Mammary epithelial cell (primary cell): Measurements from ENCODE around the gene PGA4.

Experiments used
- EZH2 ChIP-seq: IDR thresholded peaks from 2 replicates; pipeline ENCODE4 v1.6.1; 2012; ENCODE audit warnings: low read length, inconsistent platforms, borderline replicate concordance
- TF ChIP-seq, protein P1 (sequence below), 2 donors: IDR thresholded peaks in 1 of 2; conservative IDR thresholded peaks in 1 of 2; 2 replicates each; pipeline ENCODE4 v1.5.1; 2011 to 2012; ENCODE audit warnings: inconsistent platforms in 2 of 2, low read length in 2 of 2, mild to moderate bottlenecking in 2 of 2, control low read depth in 1 of 2, low read depth in 1 of 2; ENCODE audit not compliant: insufficient read depth in 1 of 2; ENCODE audit errors: extremely low read depth in 1 of 2

DNA sequence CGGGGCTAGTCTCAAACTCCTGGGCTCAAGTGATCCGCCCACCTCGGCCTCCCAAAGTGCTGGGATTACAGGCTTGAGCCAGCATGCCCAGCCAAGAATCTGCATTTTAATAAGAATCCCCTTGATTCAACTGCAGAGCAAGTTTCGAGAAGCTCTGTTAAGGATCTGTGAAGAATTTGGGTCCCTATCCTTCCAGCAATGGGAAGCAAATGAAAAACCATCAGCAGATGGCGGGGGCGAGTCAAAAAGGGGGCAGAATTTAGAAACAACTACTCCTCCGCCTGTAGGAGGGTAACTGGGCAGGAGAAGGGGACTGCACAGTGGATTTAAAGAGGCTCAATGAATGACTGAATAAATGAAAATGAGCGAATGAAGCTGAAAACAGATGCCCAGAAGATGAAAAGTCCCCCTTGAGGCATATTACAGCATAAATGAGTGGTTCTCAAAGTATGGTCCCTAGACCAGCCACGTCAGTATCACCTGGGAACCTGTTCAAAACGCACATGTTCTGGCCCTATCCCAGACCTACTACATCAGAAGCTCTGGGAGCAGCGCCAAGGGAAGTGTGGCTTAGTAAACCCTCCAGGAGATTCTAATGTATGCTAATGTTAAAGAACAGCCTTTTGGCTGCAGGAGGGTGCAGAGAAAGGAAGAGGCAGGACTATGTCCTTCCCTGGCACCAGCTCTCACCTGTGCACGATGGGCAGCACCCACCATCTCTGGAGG, 58.0 kb downstream of the PGA4 start:
- TF ChIP-seq, protein P1, sequence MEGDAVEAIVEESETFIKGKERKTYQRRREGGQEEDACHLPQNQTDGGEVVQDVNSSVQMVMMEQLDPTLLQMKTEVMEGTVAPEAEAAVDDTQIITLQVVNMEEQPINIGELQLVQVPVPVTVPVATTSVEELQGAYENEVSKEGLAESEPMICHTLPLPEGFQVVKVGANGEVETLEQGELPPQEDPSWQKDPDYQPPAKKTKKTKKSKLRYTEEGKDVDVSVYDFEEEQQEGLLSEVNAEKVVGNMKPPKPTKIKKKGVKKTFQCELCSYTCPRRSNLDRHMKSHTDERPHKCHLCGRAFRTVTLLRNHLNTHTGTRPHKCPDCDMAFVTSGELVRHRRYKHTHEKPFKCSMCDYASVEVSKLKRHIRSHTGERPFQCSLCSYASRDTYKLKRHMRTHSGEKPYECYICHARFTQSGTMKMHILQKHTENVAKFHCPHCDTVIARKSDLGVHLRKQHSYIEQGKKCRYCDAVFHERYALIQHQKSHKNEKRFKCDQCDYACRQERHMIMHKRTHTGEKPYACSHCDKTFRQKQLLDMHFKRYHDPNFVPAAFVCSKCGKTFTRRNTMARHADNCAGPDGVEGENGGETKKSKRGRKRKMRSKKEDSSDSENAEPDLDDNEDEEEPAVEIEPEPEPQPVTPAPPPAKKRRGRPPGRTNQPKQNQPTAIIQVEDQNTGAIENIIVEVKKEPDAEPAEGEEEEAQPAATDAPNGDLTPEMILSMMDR (conservative IDR thresholded peaks at IDR 0.05 in 1 of 2, IDR thresholded peaks at IDR 0.05 in 1 of 2; ENCODE audit: extremely low read depth in 1 of 2, insufficient read depth in 1 of 2, low read depth in 1 of 2, low read length in 2 of 2): peak in 1 of 2 donors; percentile 16
- TF ChIP-seq EZH2: no peak
